Kasumi-1 (cell line): ENCODE data around the gene EVI2A.
"Not testable (repeated sequence)": the region's sequence is repeated elsewhere in the genome, so short reads cannot be mapped to it uniquely, and the experiment has no call there.

ENCODE experiments used
- DNase-seq, 2 experiments: peaks; one replicate each; lab custom pipeline; 2025; lab: John Stamatoyannopoulos, UW

Gene EVI2A

DNA sequence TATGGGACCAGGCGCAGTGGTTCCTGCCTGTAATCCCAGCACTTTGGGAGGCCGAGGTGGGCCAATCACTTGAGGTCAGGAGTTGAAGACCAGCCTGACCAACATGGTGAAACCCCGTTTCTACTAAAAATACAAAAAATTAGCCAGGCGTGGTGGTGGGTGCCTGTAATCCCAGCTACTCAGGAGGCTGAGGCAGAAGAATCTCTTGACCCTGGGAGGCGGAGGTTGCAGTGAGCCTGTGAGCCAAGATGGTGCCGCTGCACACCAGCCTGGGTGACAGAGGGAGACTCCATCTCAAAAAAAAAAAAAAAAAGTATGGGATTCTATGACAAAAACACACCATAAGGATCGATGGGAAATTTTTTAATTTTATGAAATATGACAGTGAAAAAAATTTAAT, 9.2 kb downstream of the EVI2A start:
- not testable (repeated sequence) for DNase-seq

DNA sequence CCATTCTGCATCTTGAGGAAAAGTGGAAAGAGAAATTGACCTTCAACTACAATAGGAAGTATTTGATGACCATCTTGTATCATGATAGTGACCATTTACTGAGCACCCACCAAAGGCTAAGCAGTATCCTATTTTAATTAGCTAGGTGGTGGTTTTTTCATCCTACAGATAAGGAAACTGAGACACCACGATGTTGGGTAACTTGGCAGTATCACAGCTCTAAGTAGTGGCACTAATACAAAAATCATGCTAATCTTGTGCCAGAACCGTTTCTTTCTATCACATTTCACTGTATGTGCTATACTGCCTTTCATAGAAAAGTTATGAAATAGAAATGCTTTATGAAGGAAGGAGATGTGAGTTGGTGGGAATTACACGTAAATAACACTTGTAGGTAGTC, 9.9 kb downstream of the EVI2A start:
- no peak for DNase-seq

DNA sequence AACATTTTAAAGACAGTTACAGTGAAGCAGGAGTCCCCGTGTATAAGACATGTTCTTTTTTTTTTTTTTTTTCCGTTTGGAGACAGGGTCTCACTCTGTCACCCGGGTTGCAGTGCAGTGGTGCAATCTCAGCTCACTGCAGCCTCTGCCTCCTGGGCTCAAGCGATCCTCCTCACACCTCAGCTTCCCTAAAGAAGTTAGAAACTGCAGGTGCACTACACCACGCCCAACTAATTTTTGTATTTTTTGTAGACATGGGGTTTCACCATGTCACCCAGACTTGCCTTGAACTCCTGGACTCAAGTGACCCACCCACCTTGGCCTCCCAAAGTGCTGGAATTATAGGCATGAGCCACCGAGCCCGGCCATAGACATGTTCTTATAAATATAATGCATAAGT, 10.5 kb downstream of the EVI2A start:
- no peak for DNase-seq

DNA sequence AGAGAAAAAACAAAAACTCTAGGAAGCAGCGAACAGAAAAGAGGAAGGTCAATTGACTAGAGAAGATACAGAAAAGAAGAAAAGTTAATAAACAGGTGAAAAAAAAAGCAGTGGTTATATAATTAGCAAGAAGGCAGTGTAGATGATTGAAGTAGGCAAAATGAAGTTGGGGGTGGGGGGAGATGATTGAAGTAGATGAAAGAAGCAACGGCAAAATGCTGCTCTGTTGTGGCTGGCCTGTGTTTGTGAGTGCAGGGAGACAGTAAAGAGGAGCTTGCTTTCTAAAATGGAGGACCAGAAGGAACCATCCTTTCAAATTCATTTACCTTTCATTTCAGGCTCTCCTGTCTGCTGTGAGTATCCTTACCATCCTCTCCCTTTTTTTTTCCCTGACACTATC, 11.2 kb downstream of the EVI2A start:
- peak; percentile 49 to 55 for DNase-seq

DNA sequence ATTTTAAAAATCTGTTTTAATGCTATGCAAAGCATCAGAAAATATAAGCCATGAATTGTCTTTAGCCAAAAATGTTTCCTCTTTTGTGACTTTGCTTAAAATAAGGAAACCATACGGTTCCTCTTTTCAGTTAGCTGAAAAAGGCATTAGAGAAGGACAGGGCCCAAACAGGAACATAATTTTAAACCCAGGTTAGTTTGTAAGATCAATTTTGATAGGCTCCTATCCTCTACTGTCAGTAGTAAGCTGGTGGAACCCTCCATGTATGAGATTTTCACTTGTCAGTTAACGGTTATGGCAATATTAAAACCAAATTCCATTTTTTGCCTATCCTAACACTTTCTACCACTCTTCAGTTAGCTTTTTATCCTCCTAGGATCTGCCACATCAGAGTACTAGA, 11.9 kb downstream of the EVI2A start:
- DNase-seq = peak; percentile 95 to 98

DNA sequence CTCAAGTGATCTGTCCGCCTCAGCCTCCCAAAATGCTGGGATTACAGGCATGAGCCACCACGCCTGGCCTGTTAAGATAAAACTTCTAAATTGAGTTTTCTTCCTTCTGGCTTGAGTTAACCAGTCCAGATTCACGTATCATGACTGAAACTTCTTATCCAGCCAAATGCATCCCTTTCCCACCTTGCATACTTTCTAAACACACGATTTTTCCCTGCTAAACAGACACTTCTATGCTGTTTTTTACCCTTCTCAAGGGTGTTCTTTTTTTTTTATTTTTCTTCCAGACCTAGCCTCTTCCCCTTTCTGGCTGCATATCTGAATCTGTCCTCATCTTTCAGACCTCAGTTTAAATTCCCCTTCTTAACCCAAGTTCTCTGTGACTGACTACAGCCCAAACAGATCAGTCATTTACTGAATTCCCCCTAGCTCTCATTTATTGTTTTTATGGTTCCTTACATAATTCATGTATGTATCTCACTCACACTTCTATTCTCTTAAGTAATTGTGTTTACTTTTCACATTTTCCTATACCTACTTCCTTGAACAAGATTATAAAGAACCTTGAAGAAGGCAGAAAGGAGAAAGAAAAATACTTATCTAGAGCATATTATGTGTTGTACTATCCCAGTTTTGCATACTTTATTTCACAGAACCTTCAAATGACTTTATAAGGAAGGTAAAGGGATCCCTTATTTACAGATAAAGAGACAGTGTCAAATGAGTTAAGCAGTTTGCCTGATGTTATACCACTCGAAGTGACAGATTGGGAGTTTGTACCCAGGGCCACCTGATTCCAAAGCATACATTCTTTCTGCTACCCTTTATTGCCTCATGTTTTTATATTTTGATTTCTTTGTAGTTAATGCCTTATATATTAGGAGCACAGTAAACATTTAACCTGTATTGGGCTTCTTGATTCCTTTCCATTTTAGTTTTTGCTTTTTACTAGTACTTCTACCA, 12.8 kb downstream of the EVI2A start:
- DNase-seq = peak; percentile 64 to 70

DNA sequence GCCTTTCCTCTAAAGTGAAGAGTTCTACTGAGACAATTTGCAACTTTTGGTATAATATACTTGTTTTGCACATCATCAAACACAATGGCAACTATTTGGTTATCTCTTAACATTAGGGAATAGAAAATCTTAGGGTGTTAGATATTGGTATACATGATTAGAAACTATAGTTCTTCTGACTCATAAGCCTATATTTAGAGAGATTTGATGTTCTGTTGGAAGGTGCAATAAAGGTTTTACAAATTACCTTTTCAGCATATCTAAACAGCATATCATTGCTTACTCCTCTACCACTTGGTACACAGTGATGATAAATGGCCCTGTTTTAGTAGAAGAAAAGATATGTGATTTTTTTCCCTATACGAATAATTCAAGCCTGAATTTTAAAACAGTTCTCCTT, 13.8 kb downstream of the EVI2A start:
- no peak for DNase-seq

DNA sequence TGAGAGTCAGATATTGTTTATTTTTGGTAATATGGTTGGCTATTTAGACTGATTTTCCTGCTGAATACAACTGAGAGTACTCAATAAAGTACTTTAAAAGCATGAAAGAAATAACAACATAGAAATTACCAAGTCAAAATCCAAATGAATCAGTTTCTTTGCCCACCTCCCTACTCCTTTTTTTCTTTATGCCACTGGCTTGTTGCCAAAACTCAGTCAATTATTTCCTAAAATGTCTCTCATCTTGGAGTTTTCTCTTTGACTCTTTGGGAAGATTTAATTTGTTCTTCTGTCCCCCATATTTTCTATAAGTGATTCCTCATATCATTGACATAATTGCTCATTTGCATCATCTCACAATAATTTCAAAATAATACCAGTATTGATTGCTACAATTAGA, 21.8 kb downstream of the EVI2A start:
- DNase-seq = no peak

DNA sequence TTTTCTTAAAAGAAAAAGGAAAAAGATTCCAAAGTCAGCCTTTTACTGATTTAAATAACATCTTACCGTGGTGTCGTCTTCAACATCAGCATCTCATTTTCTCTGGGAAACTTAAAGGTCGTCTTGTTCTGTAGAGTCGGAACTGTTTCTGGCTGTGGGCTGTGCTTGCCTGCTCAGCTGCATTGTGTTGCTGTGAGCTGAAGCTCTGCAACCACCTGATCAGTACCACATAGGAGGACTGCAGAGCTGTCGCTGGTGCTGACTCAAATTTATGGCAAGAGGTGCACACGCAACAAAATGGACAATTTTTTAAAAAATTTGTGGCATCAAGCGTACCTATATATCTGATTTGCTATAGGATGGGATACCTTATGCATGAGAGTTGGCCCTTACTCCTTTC, 24.3 kb downstream of the EVI2A start, which contains the start of gene OMG:
Gene OMG (minus strand): TSS at position 150 of the 400 bp plus-strand sequence. CDS start 908 bp downstream, outside the sequence.
- DNase-seq = no peak

DNA sequence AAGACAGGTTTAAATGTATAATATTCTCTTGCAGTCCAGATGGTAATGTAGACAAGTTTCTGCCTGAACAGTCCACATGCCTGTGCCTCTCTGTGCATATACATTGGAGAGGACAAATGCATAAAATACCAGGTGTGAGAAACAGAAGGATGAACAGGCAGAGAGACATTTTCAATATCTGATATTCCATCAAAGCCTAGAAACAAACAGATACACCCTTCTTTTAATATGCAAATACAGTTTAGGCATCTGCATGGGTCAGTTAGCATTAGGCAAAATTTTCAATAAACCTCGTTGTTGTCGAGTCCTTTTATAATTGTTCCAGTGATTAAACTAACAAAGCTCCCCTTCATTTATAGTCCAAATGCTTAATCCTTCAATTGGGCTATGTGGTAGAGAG, 25.3 kb downstream of the EVI2A start:
- DNase-seq = no peak

DNA sequence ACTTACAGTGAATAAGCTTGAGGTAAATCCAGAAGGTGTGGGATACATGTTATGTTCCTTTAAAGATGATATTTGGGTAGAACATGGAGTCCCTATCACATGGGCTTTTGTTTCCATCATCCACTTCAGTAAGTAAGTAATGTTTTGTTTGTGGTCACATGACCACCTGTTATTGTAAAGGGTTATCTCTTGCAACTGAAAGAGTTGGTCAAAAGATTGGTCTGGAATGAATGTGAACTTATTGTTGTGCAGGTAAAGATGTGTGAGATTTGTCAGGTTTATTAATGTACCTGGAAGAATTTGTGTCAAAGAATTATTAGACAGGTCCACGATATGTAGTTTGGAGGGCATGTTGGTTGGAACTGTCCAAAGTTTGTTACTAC, 25.9 kb downstream of the EVI2A start:
- no peak for DNase-seq

DNA sequence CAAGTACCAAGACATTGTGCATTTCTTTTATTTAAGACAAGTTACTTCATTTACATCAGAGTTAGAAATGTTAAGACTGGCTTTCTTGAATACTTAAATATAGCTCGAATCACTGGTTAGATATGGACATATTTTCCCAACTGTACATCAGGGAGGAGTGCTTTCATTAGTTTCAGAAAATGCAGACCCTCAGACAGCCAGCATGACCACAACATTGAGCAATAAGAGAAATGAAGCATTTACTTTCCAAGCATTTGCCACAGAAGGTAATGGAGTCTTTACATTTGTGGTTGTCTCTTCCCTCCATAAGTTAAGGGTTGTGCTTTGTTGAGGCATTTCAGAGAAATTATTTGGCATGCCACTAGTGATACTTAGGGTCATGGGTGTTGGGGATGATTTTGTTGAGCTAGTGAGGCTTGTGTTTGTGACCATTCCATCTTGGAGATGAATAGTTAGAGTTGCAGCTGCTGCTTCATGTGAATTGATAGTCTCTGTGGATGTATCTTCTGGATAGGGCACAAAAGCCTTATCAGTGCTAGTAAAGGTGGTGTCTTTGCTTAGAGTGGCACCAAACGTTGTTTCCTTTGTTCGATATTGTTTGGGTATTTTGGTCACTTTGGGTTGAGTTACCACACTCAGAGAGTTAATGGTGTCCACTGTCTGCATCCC, 26.5 kb downstream of the EVI2A start:
- DNase-seq = peak in 1 of 2 experiments; percentile 11

DNA sequence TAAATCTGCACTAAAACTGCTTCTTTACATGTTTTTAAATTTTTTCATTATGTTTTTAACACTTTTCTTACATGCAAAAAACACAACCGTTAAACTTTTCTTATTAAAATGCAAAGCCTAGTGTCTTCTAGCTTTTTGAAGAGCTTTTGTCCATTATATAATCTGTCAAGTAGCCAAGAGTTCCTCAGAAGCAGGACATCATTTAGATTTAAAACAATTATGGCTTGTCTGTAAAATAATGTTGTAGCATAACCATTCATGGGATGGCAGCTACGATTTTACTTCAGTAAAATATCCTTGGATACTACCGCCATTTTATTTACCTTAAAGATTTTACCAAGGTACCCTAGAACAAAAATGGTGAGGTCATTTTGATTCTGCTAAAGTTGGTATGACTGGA, 27.2 kb downstream of the EVI2A start:
- no peak for DNase-seq

DNA sequence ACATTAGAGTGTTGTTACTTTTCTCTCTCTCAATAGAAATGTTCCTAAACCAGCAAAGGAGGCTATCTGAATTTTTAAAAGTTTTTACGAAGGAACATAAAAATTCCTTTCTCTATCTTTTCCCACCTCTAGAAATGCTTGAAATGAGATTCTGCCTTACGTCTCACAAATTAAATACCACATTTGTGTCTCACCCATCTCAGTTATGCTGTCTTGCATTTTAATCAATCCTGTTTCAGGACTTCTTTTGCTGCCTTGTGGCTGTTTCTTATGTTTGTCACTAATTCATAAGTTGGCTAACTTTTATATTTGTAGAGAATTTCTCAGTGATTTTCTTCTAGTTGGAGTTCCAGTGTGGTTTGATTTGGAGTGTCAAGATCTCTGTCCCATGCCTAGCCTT, 27.8 kb downstream of the EVI2A start:
- DNase-seq = no peak

DNA sequence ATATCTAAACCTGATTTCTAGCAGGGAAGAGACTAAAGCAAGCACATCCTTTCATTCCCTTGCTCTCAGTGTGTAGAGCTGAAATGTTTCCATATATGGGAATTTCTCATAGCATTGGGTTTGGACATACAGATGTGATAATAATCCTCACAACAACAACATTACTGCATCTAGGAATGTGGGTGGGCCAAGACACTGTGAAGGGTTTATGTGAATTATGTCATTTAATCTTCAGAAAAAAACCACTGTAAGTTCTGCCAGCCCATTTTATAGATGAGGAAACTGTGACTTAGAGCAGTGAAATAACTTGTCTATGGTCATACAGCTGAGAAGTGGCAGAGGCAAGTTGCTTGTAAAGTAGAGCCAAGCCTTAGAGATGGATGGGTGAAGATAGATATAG, 29.6 kb downstream of the EVI2A start:
- no peak for DNase-seq

DNA sequence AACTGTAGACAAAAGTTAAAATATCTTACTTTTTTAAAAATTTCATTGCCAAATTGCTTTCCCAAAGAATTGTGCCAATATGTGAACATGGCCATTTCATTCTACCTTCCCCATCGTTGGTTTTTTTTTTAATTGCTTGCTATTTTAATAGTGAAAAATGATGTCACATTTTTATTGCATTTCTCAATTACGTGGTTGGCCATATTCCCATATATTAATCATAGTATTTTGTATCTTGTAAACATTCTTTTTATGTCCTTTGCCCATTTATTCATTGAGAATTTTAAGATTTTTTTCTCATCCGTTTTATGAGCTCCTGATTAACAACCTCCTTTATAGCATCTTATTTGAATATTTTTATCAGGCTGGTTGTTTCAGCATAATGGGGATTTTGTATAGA, 31.6 kb downstream of the EVI2A start:
- no peak for DNase-seq

DNA sequence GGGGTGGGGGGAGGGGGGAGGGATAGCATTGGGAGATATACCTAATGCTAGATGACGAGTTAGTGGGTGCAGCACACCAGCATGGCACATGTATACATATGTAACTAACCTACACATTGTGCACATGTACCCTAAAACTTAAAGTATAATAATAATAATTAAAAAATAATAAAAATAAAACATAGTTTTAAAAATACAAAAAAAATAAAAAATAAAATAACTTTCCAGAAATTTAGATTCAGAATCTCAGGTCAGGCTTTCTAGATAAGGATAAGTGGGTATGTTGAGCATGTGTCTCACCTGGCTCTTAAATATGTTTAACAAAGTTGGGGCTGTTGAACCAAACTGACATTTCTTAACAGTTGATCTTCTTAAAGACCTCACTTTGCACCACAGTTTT, 33.5 kb downstream of the EVI2A start:
- DNase-seq = not testable (repeated sequence)

DNA sequence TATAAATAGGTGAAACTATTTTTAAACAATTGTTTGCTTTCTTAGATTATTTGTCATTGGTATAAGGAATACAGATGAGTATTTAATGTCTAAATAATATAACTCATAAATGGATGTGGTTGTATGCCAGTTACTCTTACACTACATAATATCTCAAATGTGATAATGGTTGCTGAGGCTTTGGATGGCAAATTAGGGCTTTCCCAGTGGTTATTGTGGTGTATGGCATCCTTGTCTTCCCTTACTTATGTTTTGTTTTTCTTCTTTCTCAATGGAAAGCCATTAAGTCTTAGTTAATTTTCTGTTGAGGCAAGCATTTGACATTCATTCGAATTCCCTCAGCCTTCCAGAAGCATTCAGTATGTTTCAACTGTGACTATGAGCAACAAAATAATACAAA, 34.8 kb downstream of the EVI2A start:
- peak in 1 of 2 experiments; percentile 20 for DNase-seq

DNA sequence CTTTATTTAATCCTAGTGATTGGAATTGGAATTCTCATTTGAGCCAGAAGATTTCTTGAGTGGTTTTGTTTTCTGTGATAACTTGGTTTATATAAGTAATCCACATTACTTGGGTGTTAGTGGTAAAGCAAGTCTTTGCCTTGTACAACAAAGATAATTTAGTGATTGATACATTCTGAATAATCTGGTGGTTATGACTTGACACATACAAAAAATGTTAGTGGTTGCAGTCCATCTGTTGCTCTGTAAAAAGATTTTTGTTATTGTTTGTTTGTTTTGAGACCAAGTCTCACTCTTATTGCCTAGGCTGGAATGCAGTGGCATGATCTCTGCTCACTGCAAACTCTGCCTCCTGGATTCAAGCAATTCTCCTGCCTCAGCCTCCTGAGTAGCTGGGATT, 37.6 kb downstream of the EVI2A start:
- DNase-seq = no peak

DNA sequence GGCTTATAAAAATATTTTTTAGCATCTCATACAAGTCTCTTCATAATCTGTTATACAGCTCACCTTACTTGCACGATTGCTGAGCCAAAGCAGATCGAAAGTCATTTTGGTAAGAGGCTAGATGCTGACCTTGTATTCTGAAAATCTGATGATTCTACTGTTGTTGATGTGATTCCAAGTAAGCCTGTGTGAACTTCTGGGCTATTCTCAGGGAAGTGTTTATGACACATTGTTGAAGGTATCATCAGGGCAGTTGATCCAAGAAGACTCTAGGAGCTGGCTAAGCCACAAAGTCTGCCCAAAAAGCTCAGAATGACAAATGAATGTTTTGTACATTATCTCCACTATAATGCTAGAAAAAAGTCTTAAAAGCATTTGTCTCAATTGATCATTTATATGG, 40.4 kb downstream of the EVI2A start:
- DNase-seq = no peak

DNA sequence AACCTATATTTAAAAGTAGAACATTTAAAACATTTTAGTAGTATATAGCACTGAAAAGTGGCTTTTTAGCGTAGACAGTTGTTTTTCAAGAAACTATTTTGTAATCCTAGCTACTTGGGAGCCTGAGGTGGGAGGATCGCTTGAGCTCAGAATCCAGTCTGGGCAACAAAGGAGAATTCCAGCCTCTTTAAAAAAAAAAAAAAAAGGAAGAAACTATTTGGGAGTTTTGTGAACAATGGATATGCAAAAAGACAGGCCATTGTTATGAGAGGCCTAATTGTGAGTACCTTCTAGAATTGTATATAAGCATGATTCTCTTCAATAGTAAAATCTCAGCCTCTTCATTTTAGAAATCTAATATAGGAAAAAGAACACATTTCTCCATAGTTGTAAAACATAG, 42.0 kb downstream of the EVI2A start:
- DNase-seq = no peak

DNA sequence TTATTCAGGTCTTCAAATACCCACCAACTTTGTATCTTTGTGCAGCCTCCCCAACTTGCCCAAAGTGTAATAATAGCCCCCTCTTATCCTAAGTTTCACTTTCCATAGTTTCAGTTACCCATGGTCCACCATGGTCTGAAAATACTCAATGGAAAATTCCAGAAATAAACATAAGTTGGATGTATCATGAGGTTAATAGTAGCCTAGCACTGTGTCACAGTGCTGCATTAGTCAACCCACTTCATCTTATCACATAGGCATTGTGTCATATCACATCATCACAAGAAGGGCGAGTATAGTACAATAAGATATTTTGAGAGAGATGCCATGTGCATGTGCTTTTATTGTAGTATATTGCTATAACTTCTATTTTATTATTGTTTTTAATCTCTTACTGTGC, 46.3 kb downstream of the EVI2A start:
- DNase-seq = no peak

DNA sequence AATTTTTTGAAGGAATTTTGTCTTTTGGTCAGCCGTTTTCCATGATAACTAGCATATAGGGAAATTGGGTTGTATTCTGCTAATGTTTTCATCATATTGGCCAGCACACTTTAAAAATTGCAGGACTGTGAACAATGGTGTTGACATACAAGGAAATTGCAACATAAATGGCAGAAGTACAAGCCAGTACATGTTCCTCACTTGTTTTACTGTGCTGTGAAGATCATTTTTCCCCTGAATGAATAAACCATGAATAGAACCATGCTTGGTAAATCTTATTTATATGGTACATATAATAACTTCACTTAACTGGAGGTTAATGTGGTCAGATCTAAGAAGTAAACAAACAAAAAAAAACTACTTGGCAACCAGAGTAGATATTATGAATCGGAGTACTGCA, 47.2 kb downstream of the EVI2A start:
- DNase-seq = peak; percentile 56 to 65
